HepG2 (cell line): ENCODE data around the gene XPR1.
"Not testable (repeated sequence)": the region's sequence is repeated elsewhere in the genome, so short reads cannot be mapped to it uniquely, and the experiment has no call there.

ENCODE experiments used
- ATF3 ChIP-seq: sonication (generic); formaldehyde crosslinking; IDR thresholded peaks from 2 replicates; pipeline ENCODE4 v1.4.0; 2020; ENCODE audit warnings: missing genetic modification reagents
- CC2D1A ChIP-seq: sonication (generic); formaldehyde crosslinking; IDR thresholded peaks from 2 replicates; pipeline ENCODE4 v1.8.1; 2023; ENCODE audit warnings: mild to moderate bottlenecking, missing genetic modification reagents
- MAF1 ChIP-seq: sonication (generic); formaldehyde crosslinking; IDR thresholded peaks from 2 replicates; pipeline ENCODE4 v1.5.0; 2020; ENCODE audit warnings: missing genetic modification reagents, borderline replicate concordance

- not testable (repeated sequence) for TF ChIP-seq MAF1; ATF3 (CRISPR knock-in tag); CC2D1A
These were observed 79.4 kb downstream of the XPR1 start for GRCh38 chr1:180711260-180711659.
